Keratinocyte (primary cell): Measurements from ENCODE around the gene MPV17L.

Source experiments
- CTCF ChIP-seq, 3 experiments: IDR thresholded peaks in 1 of 3; conservative IDR thresholded peaks in 1 of 3; optimal IDR thresholded peaks in 1 of 3; 2 replicates in 2 of 3; 3 replicates in 1 of 3; pipeline versions ENCODE3 to v1.5.1; 2011; ENCODE audit warnings: low read length in 3 of 3, mild to moderate bottlenecking in 3 of 3, moderate library complexity in 2 of 3, control low read depth in 1 of 3, inconsistent platforms in 1 of 3; ENCODE audit not compliant: insufficient read depth in 2 of 3; ENCODE audit errors: extremely low read depth in 1 of 3
- EZH2 ChIP-seq: IDR thresholded peaks from one replicate; pipeline ENCODE4 v1.6.1; 2012; ENCODE audit warnings: inconsistent platforms, mild to moderate bottlenecking, low read length, moderate library complexity

GRCh38 chr16:15401972-15402371 is 6.4 kb downstream of the MPV17L start:
- no peak for TF ChIP-seq CTCF (optimal IDR thresholded peaks at IDR 0.05 in 1 of 3, IDR thresholded peaks at IDR 0.05 in 1 of 3, conservative IDR thresholded peaks at IDR 0.05 in 1 of 3; ENCODE audit: extremely low read depth in 1 of 3, insufficient read depth in 2 of 3, low read length in 3 of 3)
- TF ChIP-seq EZH2, result no peak
